ENCODE data around the gene COG5. TPM values are rescaled to one million over a fixed set of nuclear protein-coding genes. Genes with fewer than 3 reads are reported as not detected.

Gene COG5
- total RNA-seq, 1 experiment from 2014 or later = 29.1 TPM

DNA sequence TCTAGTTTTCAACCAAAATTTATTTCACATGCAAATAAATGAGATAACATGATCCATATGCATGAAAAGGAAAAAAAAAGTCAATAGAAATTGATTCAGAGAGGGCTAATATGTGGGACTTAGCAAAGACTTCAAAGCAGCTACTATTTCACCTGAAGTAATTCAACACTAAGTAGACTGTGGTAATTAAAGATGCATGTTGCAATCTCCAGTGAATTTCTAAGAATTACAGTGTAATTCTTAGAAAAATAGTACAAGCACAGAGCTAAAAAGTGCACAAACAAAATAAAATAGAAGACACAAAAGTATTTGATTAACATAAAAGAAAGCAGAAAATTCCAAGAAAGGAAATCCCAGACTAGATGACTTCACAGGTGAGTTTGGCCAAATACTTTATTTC is 68.2 kb downstream of the COG5 start:
- POLR2A ChIA-PET = no interaction called here
- no peaks in the 10 kb centered on the region for H3K27me3 ChIP-seq (ENCODE audit: control insufficient read depth, insufficient read depth, low read length)
- H3K27ac ChIP-seq (ENCODE audit: low read length) = no peak overlapping the region
- no peak for ATAC-seq
- in situ Hi-C loops (cut with HindIII; ENCODE audit: low pct_unique_long_range_greater_than_20kb, low sequenced_read_pairs) = no loop called here
- no peak overlapping the region for H3K4me3 ChIP-seq (ENCODE audit: low read depth in 2 of 2, low read length in 2 of 2)
- no peaks in the 10 kb centered on the region for H3K4me1 ChIP-seq (ENCODE audit: control insufficient read depth, insufficient read depth, low read length)
- no peaks in the 10 kb centered on the region for H3K9me3 ChIP-seq (ENCODE audit: control insufficient read depth, insufficient read depth, low read depth, low read length)
- CTCF ChIA-PET = no interaction called here
- intact Hi-C loops (cut with micrococcal nuclease; ENCODE audit: unreplicated experiment) = no loop called here
- H3K36me3 ChIP-seq (ENCODE audit: control insufficient read depth, insufficient read depth, low read length) = no peaks in the 10 kb centered on the region
- no TSS peak for BruUV-seq (replicated peaks)
- DNase-seq (ENCODE audit: low read depth, low spot score) = no peak
- no peak for TF ChIP-seq SIN3A (IDR thresholded peaks at IDR 0.05; ENCODE audit: borderline replicate concordance, insufficient read depth, low read depth, low read length)
- TF ChIP-seq REST (IDR thresholded peaks at IDR 0.05; ENCODE audit: insufficient read depth in 1 of 2, low read depth in 2 of 2, low read length in 1 of 2) = no peak
- no peak for TF ChIP-seq TCF7L2 (IDR thresholded peaks at IDR 0.05; ENCODE audit: low read depth, low read length)
- no peak for TF ChIP-seq POLR2AphosphoS5 (IDR thresholded peaks at IDR 0.05; ENCODE audit: low read depth, low read length)
- no peak for TF ChIP-seq CTCF (IDR thresholded peaks at IDR 0.05)

DNA sequence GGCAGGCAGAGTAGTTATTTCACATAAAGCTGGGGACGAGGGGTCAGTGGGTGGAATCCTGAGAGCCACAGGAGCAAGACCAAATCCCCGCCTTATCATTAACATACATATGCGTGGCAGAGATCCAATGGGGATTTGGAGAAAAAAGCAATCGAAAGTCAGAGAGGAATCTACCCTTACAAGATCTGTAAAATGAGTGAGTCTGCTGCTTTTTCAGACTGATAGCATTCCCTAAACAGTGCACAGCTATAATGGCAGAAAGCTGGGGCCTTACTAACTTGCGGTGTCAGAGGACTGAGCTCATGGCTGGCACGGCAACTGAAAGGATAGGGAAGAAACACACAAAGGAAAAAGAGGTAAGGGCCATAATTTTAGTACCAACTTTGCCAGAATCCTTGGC is 68.8 kb downstream of the COG5 start:
- POLR2A ChIA-PET = no interaction called here
- TF ChIP-seq REST (IDR thresholded peaks at IDR 0.05; ENCODE audit: insufficient read depth in 1 of 2, low read depth in 2 of 2, low read length in 1 of 2) (no peak), CTCF (IDR thresholded peaks at IDR 0.05) (no peak), POLR2AphosphoS5 (IDR thresholded peaks at IDR 0.05; ENCODE audit: low read depth, low read length) (no peak), SIN3A (IDR thresholded peaks at IDR 0.05; ENCODE audit: borderline replicate concordance, insufficient read depth, low read depth, low read length) (no peak), TCF7L2 (IDR thresholded peaks at IDR 0.05; ENCODE audit: low read depth, low read length) (no peak)
- Histone ChIP-seq H3K4me1 (ENCODE audit: control insufficient read depth, insufficient read depth, low read length) (no peaks in the 10 kb centered on the region), H3K36me3 (ENCODE audit: control insufficient read depth, insufficient read depth, low read length) (no peaks in the 10 kb centered on the region), H3K27ac (ENCODE audit: low read length) (no peak overlapping the region), H3K4me3 (ENCODE audit: low read depth in 2 of 2, low read length in 2 of 2) (no peak overlapping the region), H3K27me3 (ENCODE audit: control insufficient read depth, insufficient read depth, low read length) (no peaks in the 10 kb centered on the region), H3K9me3 (ENCODE audit: control insufficient read depth, insufficient read depth, low read depth, low read length) (no peaks in the 10 kb centered on the region)
- intact Hi-C loops (cut with micrococcal nuclease; ENCODE audit: unreplicated experiment) (no loop called here), in situ Hi-C loops (cut with HindIII; ENCODE audit: low pct_unique_long_range_greater_than_20kb, low sequenced_read_pairs) (no loop called here)
- ATAC-seq = no peak
- no peak for DNase-seq (ENCODE audit: low read depth, low spot score)
- CTCF ChIA-PET = no interaction called here
- BruUV-seq (replicated peaks) = no TSS peak
